Measurements from ENCODE around the gene CYP1A1. TPM values are rescaled to one million over a fixed set of nuclear protein-coding genes. Genes with fewer than 3 reads are reported as not detected.
A peak's percentile ranks its signal among the peaks of the same experiment; 100 is the strongest.

The CYP1A1 gene
- total and polyA plus RNA-seq, 2 experiments from 2014 or later, result 0.45 to 0.56 TPM

GRCh38 chr15:74709011-74709410 lies 16.3 kb downstream of the CYP1A1 start:
- DNase-seq (ENCODE audit: low read depth in 1 of 2, low spot score in 1 of 2), result peak in 1 of 2 donors; percentile 28
- peaks cover 39% of the 10 kb centered on the region for H3K27me3 ChIP-seq
- TF ChIP-seq CTCF (IDR thresholded peaks at IDR 0.05; ENCODE audit: low read depth, low read length), result no peak

GRCh38 chr15:74696808-74697207 lies 28.5 kb downstream of the CYP1A1 start:
- Histone ChIP-seq H3K4me1 (ENCODE audit: low read depth) (peaks cover 6% of the 10 kb centered on the region), H3K36me3 (no peaks in the 10 kb centered on the region), H3K9me3 (ENCODE audit: low read depth) (no peaks in the 10 kb centered on the region), H3K27ac (no peak overlapping the region), H3K27me3 (peaks cover 8% of the 10 kb centered on the region), H3K4me3 (no peak overlapping the region)
- no peak for DNase-seq (ENCODE audit: low read depth in 1 of 2, low spot score in 1 of 2)
- TF ChIP-seq CTCF (IDR thresholded peaks at IDR 0.05; ENCODE audit: low read depth, low read length), result no peak

More at GRCh38 chr15:74709011-74709410, 16.3 kb downstream of the CYP1A1 start:
- no peak overlapping the region for H3K27ac ChIP-seq
- no peaks in the 10 kb centered on the region for H3K9me3 ChIP-seq (ENCODE audit: low read depth)
- H3K4me3 ChIP-seq, result no peak overlapping the region
- H3K36me3 ChIP-seq, result no peaks in the 10 kb centered on the region
- H3K4me1 ChIP-seq (ENCODE audit: low read depth), result no peaks in the 10 kb centered on the region

GRCh38 chr15:74696398-74696729 lies 29.0 kb downstream of the CYP1A1 start:
- DNase-seq (ENCODE audit: low read depth in 1 of 2, low spot score in 1 of 2), result no peak
- Histone ChIP-seq H3K36me3 (no peaks in the 10 kb centered on the region), H3K27me3 (peaks cover 4% of the 10 kb centered on the region), H3K27ac (peak overlapping the region; percentile 80), H3K4me1 (ENCODE audit: low read depth) (peaks cover 6% of the 10 kb centered on the region), H3K9me3 (ENCODE audit: low read depth) (no peaks in the 10 kb centered on the region), H3K4me3 (peak overlapping the region; percentile 67)
- TF ChIP-seq CTCF (IDR thresholded peaks at IDR 0.05; ENCODE audit: low read depth, low read length), result no peak

GRCh38 chr15:74695597-74696397 lies 29.5 kb downstream of the CYP1A1 start, which contains the start of gene EDC3:
TSS of gene EDC3 (minus strand) at chr15:74696024. CDS start at chr15:74675124, 20,900 bp downstream.
- TF ChIP-seq CTCF (IDR thresholded peaks at IDR 0.05; ENCODE audit: low read depth, low read length), result no peak
- Histone ChIP-seq H3K27ac (peak within 1 kb of the TSS; percentile 80), H3K36me3 (no peaks in the 10 kb centered on the region), H3K4me1 (ENCODE audit: low read depth) (peaks cover 6% of the 10 kb centered on the region), H3K27me3 (no peaks in the 10 kb centered on the region), H3K9me3 (ENCODE audit: low read depth) (no peaks in the 10 kb centered on the region), H3K4me3 (peak within 1 kb of the TSS; percentile 67)
- peak; percentile 89 to 95 for DNase-seq (ENCODE audit: low read depth in 1 of 2, low spot score in 1 of 2)

GRCh38 chr15:74692327-74692726 lies 33.0 kb downstream of the CYP1A1 start:
- Histone ChIP-seq H3K36me3 (no peaks in the 10 kb centered on the region), H3K9me3 (ENCODE audit: low read depth) (no peaks in the 10 kb centered on the region), H3K4me3 (no peak overlapping the region), H3K27me3 (no peaks in the 10 kb centered on the region), H3K27ac (no peak overlapping the region), H3K4me1 (ENCODE audit: low read depth) (peaks cover 6% of the 10 kb centered on the region)
- no peak for DNase-seq (ENCODE audit: low read depth in 1 of 2, low spot score in 1 of 2)
- no peak for TF ChIP-seq CTCF (IDR thresholded peaks at IDR 0.05; ENCODE audit: low read depth, low read length)
